NCI-H2196 (cell line): ENCODE results near the gene ZNF665.
A peak's percentile ranks its signal among the peaks of the same experiment; 100 is the strongest.
"Not testable (repeated sequence)": the region's sequence is repeated elsewhere in the genome, so short reads cannot be mapped to it uniquely, and the experiment has no call there.

Experiments used
- DNase-seq: peaks from one replicate; lab custom pipeline; 2025; ENCODE audit not compliant: unreplicated experiment; lab: John Stamatoyannopoulos, UW

Gene ZNF665

GRCh38 chr19:53158119-53158656, 35.0 kb downstream of the ZNF665 start:
- DNase-seq, result no peak

- DNase-seq, result no peak
Observed at GRCh38 chr19:53157626-53158025, 35.5 kb downstream of the ZNF665 start.

DNA sequence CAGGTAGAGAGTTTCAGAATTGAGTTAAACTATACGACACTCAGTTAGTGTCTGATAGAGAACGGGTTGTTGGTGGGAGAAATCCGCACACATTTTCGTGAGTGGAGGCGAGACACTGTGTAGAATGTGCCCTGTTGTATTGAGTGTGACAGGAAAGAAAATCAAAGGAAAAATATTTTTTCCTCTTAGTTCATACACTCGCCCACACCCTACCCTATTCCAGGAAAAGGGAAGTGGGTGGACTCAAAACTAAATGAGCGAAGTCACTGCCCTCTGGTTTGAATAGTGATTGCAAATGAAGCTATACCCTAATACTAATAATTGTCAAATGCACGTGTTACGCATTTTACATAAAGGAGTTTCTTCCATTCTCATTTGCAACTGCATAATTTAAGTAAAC, 36.3 kb downstream of the ZNF665 start:
- DNase-seq, result no peak

DNA sequence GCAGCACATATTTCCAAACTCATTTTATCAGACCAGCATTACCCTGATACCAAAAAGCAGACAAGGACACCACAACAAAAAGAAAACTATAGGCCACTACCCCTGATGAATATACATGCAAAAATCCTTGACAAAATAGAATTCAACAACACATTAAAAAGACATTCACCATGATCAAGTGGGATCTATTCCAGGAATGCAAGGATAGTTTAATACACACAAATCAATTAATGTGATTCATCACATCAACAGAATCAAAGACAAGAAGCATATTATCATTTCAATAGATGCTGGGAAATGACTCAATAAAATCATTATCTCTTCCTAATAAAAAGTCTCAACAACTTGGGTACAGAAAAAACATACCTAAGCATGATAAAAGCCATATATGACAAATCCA, 45.5 kb downstream of the ZNF665 start:
- no peak for DNase-seq

DNA sequence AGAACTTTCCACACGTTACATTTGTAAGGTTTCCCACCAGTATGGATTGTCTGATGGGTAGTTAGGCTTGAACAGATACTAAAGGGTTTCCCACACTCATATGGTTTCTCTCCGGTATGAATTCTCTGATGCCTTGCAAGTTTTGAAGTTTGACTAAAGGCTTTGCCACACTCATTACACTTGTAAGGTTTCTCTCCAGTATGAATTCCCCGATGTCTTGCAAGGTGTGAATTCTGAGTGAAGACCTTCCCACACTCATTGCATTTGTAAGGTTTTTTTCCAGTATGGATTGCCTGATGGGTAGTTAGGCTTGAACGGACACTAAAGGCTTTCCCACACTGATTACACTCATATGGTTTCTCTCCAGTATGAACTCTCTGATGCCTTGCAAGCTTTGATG, 52.8 kb downstream of the ZNF665 start:
- no peak for DNase-seq

- no peak for DNase-seq
Observed at GRCh38 chr19:53136432-53136831, 56.7 kb downstream of the ZNF665 start.

- DNase-seq, result peak; percentile 69
Observed at GRCh38 chr19:53132141-53132991, 60.8 kb downstream of the ZNF665 start, which contains the start of gene ZNF415. ZNF415 (minus strand) TSS chr19:53132910; CDS start chr19:53122676, 10,234 bp downstream.

DNA sequence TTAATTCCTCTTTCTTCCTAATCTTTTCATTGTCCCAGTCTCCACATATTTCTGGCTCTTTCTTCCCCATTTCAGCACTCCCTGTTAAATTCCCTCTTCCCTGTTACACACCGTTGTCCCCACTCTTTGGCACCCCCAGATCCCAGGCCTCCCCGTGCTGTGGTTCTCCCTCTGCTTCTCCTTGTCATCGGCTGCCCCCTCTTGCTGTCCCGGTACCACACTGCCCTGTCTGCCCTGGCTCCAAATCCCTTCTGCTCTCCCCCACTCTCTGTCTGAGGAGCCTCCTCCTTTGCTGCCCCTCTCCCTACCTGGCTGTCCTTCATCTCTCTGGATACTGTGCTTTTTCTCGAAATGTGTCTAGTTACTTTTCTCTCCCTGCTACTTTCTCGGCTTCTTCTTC, 61.4 kb downstream of the ZNF665 start:
- no peak for DNase-seq

DNA sequence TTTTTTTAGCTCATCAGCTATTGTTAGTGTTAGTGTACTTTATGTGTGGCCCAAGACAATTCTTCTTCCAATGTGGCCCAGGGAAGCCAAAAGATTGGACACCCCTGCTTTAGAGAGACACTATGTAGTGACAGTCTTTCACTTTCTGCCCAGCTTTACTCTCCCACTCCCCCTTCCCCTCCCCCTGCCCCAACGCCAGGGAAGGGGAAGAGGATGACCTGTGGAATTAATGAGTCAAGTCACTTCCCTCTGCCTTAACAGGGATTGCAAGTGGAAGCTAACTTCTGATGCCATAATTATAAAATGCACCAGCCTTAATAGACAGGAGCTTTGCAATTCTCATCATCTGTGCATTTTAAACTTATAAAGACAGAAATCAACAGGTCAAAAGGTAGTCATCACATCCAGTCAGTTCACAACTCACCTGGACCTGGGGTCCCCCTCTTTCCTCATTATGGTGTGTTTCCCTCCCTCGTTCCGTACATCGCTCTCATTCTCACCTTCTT, 62.0 kb downstream of the ZNF665 start:
- DNase-seq, result no peak

GRCh38 chr19:53130506-53130905, 62.7 kb downstream of the ZNF665 start:
- DNase-seq, result no peak

DNA sequence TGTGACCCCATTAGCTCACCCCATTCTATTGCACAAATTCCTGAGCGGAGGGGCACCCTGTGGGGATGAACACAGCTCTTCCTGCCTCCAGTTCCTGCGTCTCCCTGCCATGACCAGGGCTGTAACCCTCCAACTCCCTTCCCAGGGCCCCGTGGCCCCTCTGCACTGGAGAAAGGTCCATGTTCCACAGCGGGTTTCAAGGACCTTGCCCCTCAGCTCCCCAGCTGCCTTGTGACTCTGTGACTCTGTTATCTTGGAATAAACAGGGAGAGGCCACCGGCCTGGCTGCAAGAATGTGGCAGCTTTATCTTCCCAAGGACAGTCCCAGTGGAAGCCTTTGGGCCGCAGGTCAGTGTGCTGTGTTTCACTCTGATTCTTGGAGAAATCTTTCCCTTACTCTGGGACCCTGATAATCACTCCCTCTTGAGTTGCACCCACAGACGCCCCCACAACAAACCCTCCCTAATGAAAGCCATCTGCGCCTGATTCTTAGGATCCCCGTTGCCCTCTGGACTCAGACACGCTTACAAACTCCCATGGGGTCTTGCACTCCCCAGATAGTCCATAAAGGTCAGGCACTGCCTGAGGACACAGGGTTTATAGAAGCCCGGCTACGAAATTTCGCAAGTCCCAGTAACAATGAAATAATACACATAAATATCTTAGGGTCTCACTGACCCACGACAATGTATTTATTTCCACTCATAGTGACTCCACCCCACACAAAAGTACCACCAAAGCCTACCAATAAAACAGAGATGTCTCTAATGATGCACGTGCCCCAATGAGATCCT, 66.2 kb downstream of the ZNF665 start:
- DNase-seq, result not testable (repeated sequence)

- DNase-seq, result no peak
Observed at GRCh38 chr19:53123400-53123799, 69.8 kb downstream of the ZNF665 start.
